Caco-2 (cell line): ENCODE results near the gene DIS3L2. TPM values are rescaled to one million over a fixed set of nuclear protein-coding genes. Genes with fewer than 3 reads are reported as not detected.

Source experiments
- BruUV-seq: library from RNA; stranded (reverse); fragments of 400-500 nt; replicated peaks from 2 replicates; lab custom pipeline; 2021; lab: Mats Ljungman, UMichigan
- CTCF ChIA-PET: fragments of 300-600 bp; sonication (Branson Sonifier 250); formaldehyde crosslinking; loops from one replicate; lab custom pipeline; 2022; ENCODE audit warnings: antibody characterized with exemption; lab: Charles Lee
- POLR2A ChIA-PET: fragments of 300-600 bp; sonication (Branson Sonifier 250); formaldehyde crosslinking; loops from one replicate; lab custom pipeline; 2022; ENCODE audit warnings: antibody characterized with exemption; lab: Charles Lee
- DNase-seq, 2 experiments: peaks; one replicate each; pipeline versions ENCODE4 v3.0.0 to v3.0.0-alpha.2; 2020 to 2022
- H3K27me3 ChIP-seq: replicated peaks from 2 replicates; pipeline ENCODE4 v1.6.0; 2011; ENCODE audit warnings: low read length; ENCODE audit not compliant: control insufficient read depth, insufficient read depth
- H3K36me3 ChIP-seq: 2 replicates; pipeline ENCODE4 v1.5.1; 2011; ENCODE audit warnings: low read length; ENCODE audit not compliant: control insufficient read depth, insufficient read depth
- H3K4me1 ChIP-seq: fragments of 250-450 bp; sonication (Bioruptor Pico); 2 replicates; pipeline ENCODE4 v1.5.1; 2020; ENCODE audit warnings: mild to moderate bottlenecking
- H3K4me3 ChIP-seq: 2 replicates; pipeline ENCODE4 v1.5.1; 2011; ENCODE audit warnings: low read depth, mild to moderate bottlenecking, control low read depth, low read length
- H3K9me3 ChIP-seq: fragments of 250-450 bp; sonication (Bioruptor Pico); 2 replicates; pipeline ENCODE4 v1.5.1; 2020; ENCODE audit warnings: mild to moderate bottlenecking, moderate library complexity
- H3K27ac Mint-ChIP-seq: one replicate; pipeline ENCODE4 v1.8.0; 2022; ENCODE audit warnings: mixed read lengths; ENCODE audit not compliant: unreplicated experiment
- H3K27me3 Mint-ChIP-seq: one replicate; pipeline ENCODE4 v1.8.0; 2022; ENCODE audit warnings: mixed read lengths; ENCODE audit not compliant: insufficient read depth, unreplicated experiment
- H3K36me3 Mint-ChIP-seq: one replicate; pipeline ENCODE4 v1.8.0; 2022; ENCODE audit warnings: mild to moderate bottlenecking, mixed read lengths; ENCODE audit not compliant: insufficient read depth, unreplicated experiment
- H3K4me1 Mint-ChIP-seq: one replicate; pipeline ENCODE4 v1.8.0; 2022; ENCODE audit warnings: low read depth, mixed read lengths; ENCODE audit not compliant: unreplicated experiment
- H3K4me3 Mint-ChIP-seq: one replicate; pipeline ENCODE4 v1.8.0; 2022; ENCODE audit warnings: mild to moderate bottlenecking, moderate library complexity, mixed read lengths; ENCODE audit not compliant: unreplicated experiment
- H3K9me3 Mint-ChIP-seq: one replicate; pipeline ENCODE4 v1.8.0; 2022; ENCODE audit warnings: mixed read lengths; ENCODE audit not compliant: unreplicated experiment
- intact Hi-C: fragments of 100-400 bp; cut with micrococcal nuclease; formaldehyde crosslinking; loops from one replicate; pipeline ENCODE4 v1.10.0; 2022; ENCODE audit not compliant: unreplicated experiment
- total RNA-seq: library from RNA; stranded (reverse); gene quantifications from 2 replicates; pipeline ENCODE4 v1.2.3, GENCODE V29; 2022
- TF ChIP-seq, protein P1 (sequence below), 2 experiments: fragments of 200-600 bp in 1 of 2; IDR thresholded peaks; 1 replicate in 1 of 2; 2 replicates in 1 of 2; pipeline versions ENCODE4 v1.5.1 to v1.8.0; 2011 to 2022; ENCODE audit warnings: antibody characterized with exemption in 1 of 2, control low read depth in 1 of 2, inconsistent platforms in 1 of 2, low read depth in 1 of 2, low read length in 1 of 2, mild to moderate bottlenecking in 1 of 2, moderate library complexity in 1 of 2; ENCODE audit not compliant: insufficient read depth in 1 of 2, severe bottlenecking in 1 of 2, unreplicated experiment in 1 of 2

DIS3L2 gene
- total RNA-seq, 1 experiment from 2014 or later, result 15.5 TPM

DNA sequence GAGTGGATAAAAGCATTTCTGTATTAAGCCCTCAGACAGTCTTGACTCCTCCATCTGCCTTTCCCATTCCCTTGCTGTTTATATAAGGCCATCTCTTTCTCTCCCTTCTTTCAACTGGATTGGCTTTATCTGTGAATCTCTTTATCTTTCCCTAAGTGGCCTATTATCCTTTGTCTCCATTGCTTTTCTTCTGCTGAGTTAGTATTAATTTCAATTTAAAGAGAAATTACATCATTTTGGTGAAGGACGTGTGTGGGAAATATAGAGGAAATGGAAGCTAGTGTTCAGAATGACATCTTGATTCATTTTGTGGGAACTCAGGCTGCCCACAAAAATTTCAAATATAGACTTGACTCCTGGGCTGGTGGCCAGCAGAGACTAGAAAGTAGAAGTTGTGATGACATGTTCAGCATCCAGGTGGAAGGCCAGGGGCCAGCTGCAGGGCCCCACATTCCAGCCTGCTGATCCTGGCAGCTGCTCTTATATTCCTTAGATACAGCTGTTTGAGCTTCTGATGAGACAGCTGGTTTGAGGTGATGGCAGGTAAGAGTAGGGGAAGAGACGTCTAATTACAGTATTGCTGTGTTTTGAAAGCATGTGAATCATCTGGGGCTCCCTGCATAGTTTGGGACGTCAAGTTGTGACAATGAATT, 52.3 kb downstream of the DIS3L2 start:
- Mint-ChIP-seq H3K4me3 (no peak overlapping the region), H3K27ac (no peak overlapping the region), H3K4me1 (no peaks in the 10 kb centered on the region), H3K9me3 (no peaks in the 10 kb centered on the region), H3K36me3 (no peaks in the 10 kb centered on the region), H3K27me3 (no peaks in the 10 kb centered on the region)
- no peaks in the 10 kb centered on the region for H3K9me3 ChIP-seq
- CTCF ChIA-PET, result no interaction called here
- no TSS peak for BruUV-seq
- DNase-seq, result no peak
- no peaks in the 10 kb centered on the region for H3K4me1 ChIP-seq
- H3K4me3 ChIP-seq, result no peak overlapping the region
- POLR2A ChIA-PET, result no interaction called here
- no peaks in the 10 kb centered on the region for H3K27me3 ChIP-seq
- TF ChIP-seq, protein P1, sequence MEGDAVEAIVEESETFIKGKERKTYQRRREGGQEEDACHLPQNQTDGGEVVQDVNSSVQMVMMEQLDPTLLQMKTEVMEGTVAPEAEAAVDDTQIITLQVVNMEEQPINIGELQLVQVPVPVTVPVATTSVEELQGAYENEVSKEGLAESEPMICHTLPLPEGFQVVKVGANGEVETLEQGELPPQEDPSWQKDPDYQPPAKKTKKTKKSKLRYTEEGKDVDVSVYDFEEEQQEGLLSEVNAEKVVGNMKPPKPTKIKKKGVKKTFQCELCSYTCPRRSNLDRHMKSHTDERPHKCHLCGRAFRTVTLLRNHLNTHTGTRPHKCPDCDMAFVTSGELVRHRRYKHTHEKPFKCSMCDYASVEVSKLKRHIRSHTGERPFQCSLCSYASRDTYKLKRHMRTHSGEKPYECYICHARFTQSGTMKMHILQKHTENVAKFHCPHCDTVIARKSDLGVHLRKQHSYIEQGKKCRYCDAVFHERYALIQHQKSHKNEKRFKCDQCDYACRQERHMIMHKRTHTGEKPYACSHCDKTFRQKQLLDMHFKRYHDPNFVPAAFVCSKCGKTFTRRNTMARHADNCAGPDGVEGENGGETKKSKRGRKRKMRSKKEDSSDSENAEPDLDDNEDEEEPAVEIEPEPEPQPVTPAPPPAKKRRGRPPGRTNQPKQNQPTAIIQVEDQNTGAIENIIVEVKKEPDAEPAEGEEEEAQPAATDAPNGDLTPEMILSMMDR (IDR thresholded peaks at IDR 0.05; ENCODE audit: insufficient read depth in 1 of 2, low read depth in 1 of 2, low read length in 1 of 2, severe bottlenecking in 1 of 2, unreplicated experiment in 1 of 2), result no peak
- intact Hi-C loops, result no loop called here
- H3K36me3 ChIP-seq, result no peaks in the 10 kb centered on the region

DNA sequence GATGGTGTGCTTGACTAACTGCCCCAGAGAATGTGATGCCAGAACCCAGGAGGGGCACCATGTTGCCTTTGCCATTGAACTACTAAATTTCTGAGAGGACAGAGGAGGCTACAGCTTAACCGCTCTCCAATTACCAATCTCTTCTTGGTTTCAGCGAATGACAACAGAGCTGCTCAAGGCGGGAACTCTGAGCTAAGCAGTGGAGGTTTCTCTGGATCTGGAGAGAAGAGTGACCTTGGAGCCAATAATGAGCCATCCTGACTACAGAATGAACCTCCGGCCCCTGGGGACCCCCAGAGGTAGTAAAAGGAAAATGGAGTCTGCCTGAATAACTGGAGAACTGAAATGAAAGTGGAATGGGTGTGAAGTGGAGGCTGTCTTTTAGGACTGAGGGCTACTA, 53.2 kb downstream of the DIS3L2 start:
- Mint-ChIP-seq H3K4me3 (no peak overlapping the region), H3K27me3 (no peaks in the 10 kb centered on the region), H3K9me3 (no peaks in the 10 kb centered on the region), H3K4me1 (no peaks in the 10 kb centered on the region), H3K27ac (no peak overlapping the region), H3K36me3 (no peaks in the 10 kb centered on the region)
- Histone ChIP-seq H3K27me3 (no peaks in the 10 kb centered on the region), H3K36me3 (no peaks in the 10 kb centered on the region), H3K4me1 (no peaks in the 10 kb centered on the region), H3K4me3 (no peak overlapping the region), H3K9me3 (no peaks in the 10 kb centered on the region)
- intact Hi-C loops, result no loop called here
- TF ChIP-seq, protein P1 (IDR thresholded peaks at IDR 0.05; ENCODE audit: insufficient read depth in 1 of 2, low read depth in 1 of 2, low read length in 1 of 2, severe bottlenecking in 1 of 2, unreplicated experiment in 1 of 2), result no peak
- ChIA-PET POLR2A (no interaction called here), CTCF (no interaction called here)
- BruUV-seq, result no TSS peak
- DNase-seq, result no peak

DNA sequence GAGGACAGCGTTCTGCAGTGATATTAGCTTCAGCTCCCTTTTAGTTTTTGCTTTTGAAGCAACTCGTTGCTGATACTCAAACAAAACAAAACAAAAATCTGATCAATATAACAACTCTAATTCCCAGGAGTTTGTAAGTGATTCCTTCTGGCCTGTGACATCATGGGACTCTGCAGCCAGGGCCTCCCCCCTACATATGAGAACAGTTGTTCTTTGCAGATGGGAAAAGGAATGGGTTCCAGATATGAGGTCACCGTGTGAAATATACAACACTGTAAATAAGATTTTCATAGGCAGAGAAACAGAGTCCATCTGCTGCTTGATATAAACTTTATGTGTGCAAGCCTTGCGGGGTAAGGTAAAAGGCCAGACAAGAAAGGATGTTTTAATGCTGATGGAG, 56.7 kb downstream of the DIS3L2 start:
- no peak overlapping the region for H3K4me3 ChIP-seq
- BruUV-seq, result no TSS peak
- no peaks in the 10 kb centered on the region for H3K36me3 ChIP-seq
- intact Hi-C loops, result no loop called here
- H3K4me3 Mint-ChIP-seq, result no peak overlapping the region
- no peaks in the 10 kb centered on the region for H3K27me3 Mint-ChIP-seq
- ChIA-PET CTCF (no interaction called here), POLR2A (no interaction called here)
- no peaks in the 10 kb centered on the region for H3K4me1 ChIP-seq
- TF ChIP-seq, protein P1 (IDR thresholded peaks at IDR 0.05; ENCODE audit: insufficient read depth in 1 of 2, low read depth in 1 of 2, low read length in 1 of 2, severe bottlenecking in 1 of 2, unreplicated experiment in 1 of 2), result no peak
- no peaks in the 10 kb centered on the region for H3K4me1 Mint-ChIP-seq
- no peaks in the 10 kb centered on the region for H3K36me3 Mint-ChIP-seq
- DNase-seq, result no peak
- no peak overlapping the region for H3K27ac Mint-ChIP-seq
- no peaks in the 10 kb centered on the region for H3K27me3 ChIP-seq
- no peaks in the 10 kb centered on the region for H3K9me3 ChIP-seq
- H3K9me3 Mint-ChIP-seq, result no peaks in the 10 kb centered on the region
